ENCODE measurements around the gene NAV2. TPM values are rescaled to one million over a fixed set of nuclear protein-coding genes. Genes with fewer than 3 reads are reported as not detected.

The NAV2 gene
- total RNA-seq, 1 experiment from 2014 or later = 63.5 TPM

GRCh38 chr11:20047006-20047768 is 334.6 kb downstream of the NAV2 start:
- peaks cover 92% of the 10 kb centered on the region for H3K36me3 Mint-ChIP-seq (ENCODE audit: insufficient read depth, unreplicated experiment)
- peaks cover 7% of the 10 kb centered on the region for H3K36me3 ChIP-seq (ENCODE audit: control insufficient read depth, insufficient read depth, low read length)

DNA sequence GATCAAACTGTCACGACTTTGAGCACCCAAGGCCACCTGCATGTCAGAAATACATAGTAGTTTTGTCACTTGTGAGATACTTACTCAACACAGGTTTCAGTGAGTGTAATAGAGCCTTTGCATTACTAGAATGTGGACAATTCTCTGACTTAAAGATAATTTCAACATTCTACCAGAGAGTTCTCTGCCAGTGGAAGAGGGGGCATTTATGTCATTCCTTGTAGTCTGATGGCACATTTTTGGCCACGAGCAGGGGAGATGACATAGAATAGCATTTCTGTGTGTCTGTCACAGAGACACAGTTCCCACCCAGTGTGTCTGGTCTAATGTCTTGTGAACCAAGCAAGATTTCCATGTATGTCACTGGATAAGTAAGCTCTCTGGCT is 335.1 kb downstream of the NAV2 start:
- no TSS peak for BruUV-seq (replicated peaks)
- H3K4me3 Mint-ChIP-seq (ENCODE audit: unreplicated experiment) = no peak overlapping the region
- no peak overlapping the region for H3K27ac Mint-ChIP-seq (ENCODE audit: unreplicated experiment)
- intact Hi-C loops (cut with micrococcal nuclease; ENCODE audit: unreplicated experiment) = no loop called here
- no peak for TF ChIP-seq CTCF (IDR thresholded peaks at IDR 0.05; ENCODE audit: insufficient read depth in 1 of 2, low read depth in 1 of 2, low read length in 1 of 2, severe bottlenecking in 1 of 2, unreplicated experiment in 1 of 2)
- no peak for DNase-seq
- ChIA-PET POLR2A (no interaction called here), CTCF (no interaction called here)
- H3K27me3 ChIP-seq (replicated peaks; ENCODE audit: control insufficient read depth, insufficient read depth, low read length) = no peaks in the 10 kb centered on the region
- H3K9me3 Mint-ChIP-seq (ENCODE audit: unreplicated experiment) = no peaks in the 10 kb centered on the region
- no peaks in the 10 kb centered on the region for H3K9me3 ChIP-seq
- peaks cover 90% of the 10 kb centered on the region for H3K36me3 Mint-ChIP-seq (ENCODE audit: insufficient read depth, unreplicated experiment)
- H3K4me1 Mint-ChIP-seq (ENCODE audit: low read depth, unreplicated experiment) = peaks cover 21% of the 10 kb centered on the region
- peaks cover 15% of the 10 kb centered on the region; the same call in 1 of the 2 replicates for H3K4me1 ChIP-seq
- peaks cover 7% of the 10 kb centered on the region for H3K36me3 ChIP-seq (ENCODE audit: control insufficient read depth, insufficient read depth, low read length)
- H3K4me3 ChIP-seq (ENCODE audit: low read depth, low read length) = no peak overlapping the region
- no peaks in the 10 kb centered on the region for H3K27me3 Mint-ChIP-seq (ENCODE audit: insufficient read depth, unreplicated experiment)

More at GRCh38 chr11:20047006-20047768, 334.6 kb downstream of the NAV2 start:
- TF ChIP-seq CTCF (IDR thresholded peaks at IDR 0.05; ENCODE audit: insufficient read depth in 1 of 2, low read depth in 1 of 2, low read length in 1 of 2, severe bottlenecking in 1 of 2, unreplicated experiment in 1 of 2) = no peak
- intact Hi-C loops (cut with micrococcal nuclease; ENCODE audit: unreplicated experiment) = no loop called here
- H3K27ac Mint-ChIP-seq (ENCODE audit: unreplicated experiment) = no peak overlapping the region
- no peaks in the 10 kb centered on the region for H3K9me3 ChIP-seq
- H3K27me3 ChIP-seq (replicated peaks; ENCODE audit: control insufficient read depth, insufficient read depth, low read length) = no peaks in the 10 kb centered on the region
- H3K27me3 Mint-ChIP-seq (ENCODE audit: insufficient read depth, unreplicated experiment) = no peaks in the 10 kb centered on the region
- BruUV-seq (replicated peaks) = no TSS peak
- POLR2A ChIA-PET = no interaction called here
- no peak overlapping the region for H3K4me3 ChIP-seq (ENCODE audit: low read depth, low read length)
- no peak overlapping the region for H3K4me3 Mint-ChIP-seq (ENCODE audit: unreplicated experiment)
- H3K4me1 Mint-ChIP-seq (ENCODE audit: low read depth, unreplicated experiment) = peaks cover 26% of the 10 kb centered on the region
- no peaks in the 10 kb centered on the region for H3K9me3 Mint-ChIP-seq (ENCODE audit: unreplicated experiment)
- CTCF ChIA-PET = no interaction called here
- DNase-seq = no peak
- H3K4me1 ChIP-seq = peaks cover 20% of the 10 kb centered on the region

GRCh38 chr11:20048246-20048645 is 335.6 kb downstream of the NAV2 start:
- no peak for DNase-seq
- Histone ChIP-seq H3K27me3 (replicated peaks; ENCODE audit: control insufficient read depth, insufficient read depth, low read length) (no peaks in the 10 kb centered on the region), H3K4me1 (peaks cover 10% of the 10 kb centered on the region; the same call in 1 of the 2 replicates), H3K4me3 (ENCODE audit: low read depth, low read length) (no peak overlapping the region), H3K9me3 (no peaks in the 10 kb centered on the region), H3K36me3 (ENCODE audit: control insufficient read depth, insufficient read depth, low read length) (peaks cover 7% of the 10 kb centered on the region)
- intact Hi-C loops (cut with micrococcal nuclease; ENCODE audit: unreplicated experiment) = no loop called here
- no peak for TF ChIP-seq CTCF (IDR thresholded peaks at IDR 0.05; ENCODE audit: insufficient read depth in 1 of 2, low read depth in 1 of 2, low read length in 1 of 2, severe bottlenecking in 1 of 2, unreplicated experiment in 1 of 2)
- ChIA-PET CTCF (no interaction called here), POLR2A (no interaction called here)
- H3K27ac Mint-ChIP-seq (ENCODE audit: unreplicated experiment) = peak overlapping the region; percentile 77
- H3K27me3 Mint-ChIP-seq (ENCODE audit: insufficient read depth, unreplicated experiment) = no peaks in the 10 kb centered on the region
- no peak overlapping the region for H3K4me3 Mint-ChIP-seq (ENCODE audit: unreplicated experiment)
- H3K4me1 Mint-ChIP-seq (ENCODE audit: low read depth, unreplicated experiment) = peaks cover 16% of the 10 kb centered on the region
- no TSS peak for BruUV-seq (replicated peaks)
- H3K36me3 Mint-ChIP-seq (ENCODE audit: insufficient read depth, unreplicated experiment) = peaks cover 88% of the 10 kb centered on the region
- H3K9me3 Mint-ChIP-seq (ENCODE audit: unreplicated experiment) = no peaks in the 10 kb centered on the region
